SK-N-SH treated with all-trans-retinoic acid at 6 μM for 48 hours (cell line): ENCODE data around the gene MAPK6.

Experiments used
- ESRRG ChIP-seq: fragments of 250-450 bp; sonication (Bioruptor Pico); IDR thresholded peaks from 2 replicates; pipeline ENCODE4 v1.6.1; 2021; ENCODE audit warnings: mild to moderate bottlenecking
- PATZ1 ChIP-seq: fragments of 250-450 bp; sonication (Bioruptor Pico); IDR thresholded peaks from 2 replicates; pipeline ENCODE4 v1.8.0; 2020; ENCODE audit warnings: mild to moderate bottlenecking, moderate library complexity, borderline replicate concordance
- ZFP30 ChIP-seq: fragments of 450-650 bp; formaldehyde crosslinking; IDR thresholded peaks from 2 replicates; pipeline ENCODE4 v1.5.0; 2022; ENCODE audit warnings: mild to moderate bottlenecking, moderate library complexity
- ZNF8 ChIP-seq: fragments of 450-650 bp; formaldehyde crosslinking; IDR thresholded peaks from 2 replicates; pipeline ENCODE4 v1.5.0; 2020; ENCODE audit warnings: mild to moderate bottlenecking, moderate library complexity

GRCh38 chr15:51969728-51970127, 49.3 kb upstream of the MAPK6 start:
- TF ChIP-seq ESRRG, result no peak
- TF ChIP-seq ZNF8, result no peak
- TF ChIP-seq ZFP30, result no peak
- TF ChIP-seq PATZ1 (CRISPR knock-in tag), result no peak
